Peyer's patch (tissue), 4 donors: Measurements from ENCODE around the gene REL.

Source experiments
- POLR2A ChIP-seq, 2 donors: fragments of 450-650 bp; IDR thresholded peaks; one replicate each; pipeline ENCODE4 v1.5.1; 2017; ENCODE audit warnings: antibody characterized with exemption in 2 of 2, mild to moderate bottlenecking in 2 of 2, moderate library complexity in 2 of 2
- TF ChIP-seq, protein P1 (sequence below), 6 experiments: fragments of 450-650 bp in 4 of 6; fragments of 200-600 bp in 2 of 6; sonication (generic) in 1 of 6; IDR thresholded peaks; one replicate each; pipeline ENCODE4 v1.5.1; 2017 to 2019; ENCODE audit warnings: antibody characterized with exemption in 6 of 6, mild to moderate bottlenecking in 3 of 6, moderate library complexity in 1 of 6

DNA sequence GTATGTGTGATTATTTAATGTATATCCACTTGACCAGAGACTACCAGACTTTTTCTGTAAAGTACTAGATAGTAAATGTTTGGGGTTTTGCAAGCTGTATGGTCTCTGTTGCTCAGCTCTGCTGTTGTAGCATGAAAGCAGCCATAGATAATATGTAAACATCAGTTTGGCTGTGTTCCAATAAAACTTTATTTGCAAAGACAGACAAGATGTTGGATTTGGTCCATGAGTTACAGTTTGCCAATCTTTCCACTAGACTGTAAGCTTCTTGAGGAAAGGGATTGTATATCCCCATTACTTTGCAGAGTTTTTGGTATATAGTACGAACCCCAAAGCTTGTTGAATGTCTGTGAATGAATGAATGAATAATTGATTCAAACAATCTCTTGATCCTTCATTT is 17.2 kb downstream of the REL start:
- no peak for TF ChIP-seq POLR2A (IDR thresholded peaks at IDR 0.05)
- TF ChIP-seq, protein P1, sequence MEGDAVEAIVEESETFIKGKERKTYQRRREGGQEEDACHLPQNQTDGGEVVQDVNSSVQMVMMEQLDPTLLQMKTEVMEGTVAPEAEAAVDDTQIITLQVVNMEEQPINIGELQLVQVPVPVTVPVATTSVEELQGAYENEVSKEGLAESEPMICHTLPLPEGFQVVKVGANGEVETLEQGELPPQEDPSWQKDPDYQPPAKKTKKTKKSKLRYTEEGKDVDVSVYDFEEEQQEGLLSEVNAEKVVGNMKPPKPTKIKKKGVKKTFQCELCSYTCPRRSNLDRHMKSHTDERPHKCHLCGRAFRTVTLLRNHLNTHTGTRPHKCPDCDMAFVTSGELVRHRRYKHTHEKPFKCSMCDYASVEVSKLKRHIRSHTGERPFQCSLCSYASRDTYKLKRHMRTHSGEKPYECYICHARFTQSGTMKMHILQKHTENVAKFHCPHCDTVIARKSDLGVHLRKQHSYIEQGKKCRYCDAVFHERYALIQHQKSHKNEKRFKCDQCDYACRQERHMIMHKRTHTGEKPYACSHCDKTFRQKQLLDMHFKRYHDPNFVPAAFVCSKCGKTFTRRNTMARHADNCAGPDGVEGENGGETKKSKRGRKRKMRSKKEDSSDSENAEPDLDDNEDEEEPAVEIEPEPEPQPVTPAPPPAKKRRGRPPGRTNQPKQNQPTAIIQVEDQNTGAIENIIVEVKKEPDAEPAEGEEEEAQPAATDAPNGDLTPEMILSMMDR (IDR thresholded peaks at IDR 0.05): no peak
